Mammary epithelial cell (primary cell): Measurements from ENCODE around the gene SPECC1L.

Source experiments
- EZH2 ChIP-seq: IDR thresholded peaks from 2 replicates; pipeline ENCODE4 v1.6.1; 2012; ENCODE audit warnings: low read length, inconsistent platforms, borderline replicate concordance
- TF ChIP-seq, protein P1 (sequence below), 2 donors: IDR thresholded peaks in 1 of 2; conservative IDR thresholded peaks in 1 of 2; 2 replicates each; pipeline ENCODE4 v1.5.1; 2011 to 2012; ENCODE audit warnings: inconsistent platforms in 2 of 2, low read length in 2 of 2, mild to moderate bottlenecking in 2 of 2, control low read depth in 1 of 2, low read depth in 1 of 2; ENCODE audit not compliant: insufficient read depth in 1 of 2; ENCODE audit errors: extremely low read depth in 1 of 2

DNA sequence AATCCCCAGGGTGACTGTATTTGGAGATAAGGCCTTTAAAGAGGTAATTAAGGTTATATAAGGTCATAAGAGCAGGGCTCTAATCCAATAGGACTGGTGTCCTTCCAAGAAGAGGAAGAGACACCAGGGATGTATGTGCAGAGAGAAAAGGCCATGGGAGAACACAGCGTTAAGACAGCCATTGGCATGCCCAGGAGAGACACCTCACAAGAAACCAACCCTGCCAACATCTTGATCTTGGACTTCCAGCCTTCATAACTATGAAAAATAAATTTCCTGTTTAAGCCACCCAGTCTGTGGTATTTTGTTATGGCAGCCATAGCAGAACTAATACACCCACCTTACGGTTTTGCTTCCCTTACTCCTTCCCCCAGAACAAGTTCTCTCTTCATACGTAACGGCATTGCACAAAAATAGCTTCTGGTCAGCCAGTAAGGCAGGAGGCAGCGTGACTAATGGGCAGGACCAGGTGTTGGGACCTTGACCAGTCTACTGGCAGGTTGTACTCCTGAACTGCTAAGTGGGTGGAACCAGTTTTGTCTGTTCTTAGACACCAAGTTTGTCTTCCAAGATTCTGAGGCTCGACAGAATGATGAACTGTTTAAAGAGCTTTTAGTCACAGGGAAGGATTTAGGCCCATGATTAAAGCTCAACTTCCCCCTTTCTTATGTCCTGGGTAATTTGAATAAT lies 192.6 kb downstream of the SPECC1L start:
- TF ChIP-seq, protein P1, sequence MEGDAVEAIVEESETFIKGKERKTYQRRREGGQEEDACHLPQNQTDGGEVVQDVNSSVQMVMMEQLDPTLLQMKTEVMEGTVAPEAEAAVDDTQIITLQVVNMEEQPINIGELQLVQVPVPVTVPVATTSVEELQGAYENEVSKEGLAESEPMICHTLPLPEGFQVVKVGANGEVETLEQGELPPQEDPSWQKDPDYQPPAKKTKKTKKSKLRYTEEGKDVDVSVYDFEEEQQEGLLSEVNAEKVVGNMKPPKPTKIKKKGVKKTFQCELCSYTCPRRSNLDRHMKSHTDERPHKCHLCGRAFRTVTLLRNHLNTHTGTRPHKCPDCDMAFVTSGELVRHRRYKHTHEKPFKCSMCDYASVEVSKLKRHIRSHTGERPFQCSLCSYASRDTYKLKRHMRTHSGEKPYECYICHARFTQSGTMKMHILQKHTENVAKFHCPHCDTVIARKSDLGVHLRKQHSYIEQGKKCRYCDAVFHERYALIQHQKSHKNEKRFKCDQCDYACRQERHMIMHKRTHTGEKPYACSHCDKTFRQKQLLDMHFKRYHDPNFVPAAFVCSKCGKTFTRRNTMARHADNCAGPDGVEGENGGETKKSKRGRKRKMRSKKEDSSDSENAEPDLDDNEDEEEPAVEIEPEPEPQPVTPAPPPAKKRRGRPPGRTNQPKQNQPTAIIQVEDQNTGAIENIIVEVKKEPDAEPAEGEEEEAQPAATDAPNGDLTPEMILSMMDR (conservative IDR thresholded peaks at IDR 0.05 in 1 of 2, IDR thresholded peaks at IDR 0.05 in 1 of 2; ENCODE audit: extremely low read depth in 1 of 2, insufficient read depth in 1 of 2, low read depth in 1 of 2, low read length in 2 of 2), result no peak
- TF ChIP-seq EZH2, result no peak
